Stimulated activated naive CD8-positive, alpha-beta T cell treated with anti-CD3 and anti-CD28 coated beads, Interleukin-15, Interleukin-2, amounts not matched to agents 100 U/mL and 50 U/mL, for 24 hours (primary cell): ENCODE data around the gene B2M.
"Not testable (repeated sequence)": the region's sequence is repeated elsewhere in the genome, so short reads cannot be mapped to it uniquely, and the experiment has no call there.

ENCODE experiments used
- ATAC-seq: fragments of 150-1000 bp; cut with Tn5 transposase; one replicate; pipeline ENCODE4 v1.10.0; 2021
- DNase-seq: peaks from one replicate; pipeline ENCODE4 v3.0.0; 2021

B2M gene

DNA sequence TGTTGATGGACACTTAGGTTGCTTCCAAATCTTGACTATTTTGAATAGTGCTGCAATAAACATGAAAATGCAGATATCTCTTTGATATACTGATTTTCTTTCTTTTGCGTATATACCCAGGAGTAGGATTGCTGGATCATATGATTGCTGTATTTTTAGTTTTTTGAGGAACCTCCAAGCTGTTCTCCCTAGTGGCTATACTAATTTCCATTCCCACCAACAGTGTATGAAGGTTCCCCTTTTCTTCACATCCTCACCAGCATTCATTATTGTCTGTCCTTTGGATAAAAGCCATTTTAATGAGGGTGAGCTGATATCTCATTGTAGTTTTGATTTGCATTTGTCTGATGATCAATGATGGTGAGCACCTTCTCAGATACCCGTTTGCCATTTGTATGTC is 12.7 kb upstream of the B2M start:
- no peak for DNase-seq
- ATAC-seq = no peak

DNA sequence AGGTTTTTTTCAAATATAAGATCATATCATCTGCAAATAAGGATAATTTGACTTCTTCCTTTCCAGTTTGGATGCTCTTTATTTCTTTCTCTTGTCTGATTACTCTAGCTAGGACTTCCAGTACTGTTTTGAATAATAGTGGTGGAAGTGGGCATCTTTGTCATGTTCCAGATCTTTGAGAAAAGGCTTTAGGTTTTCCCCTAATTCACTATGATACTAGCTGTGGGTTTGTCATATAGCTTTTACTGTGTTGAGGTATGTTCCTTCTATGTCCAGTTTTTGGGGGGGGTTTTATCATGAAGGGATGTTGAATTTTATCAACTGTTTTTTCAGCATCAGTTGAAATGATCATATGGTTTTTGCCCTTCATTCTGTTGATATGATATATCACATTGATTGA is 10.6 kb upstream of the B2M start:
- not testable (repeated sequence) for DNase-seq
- peak; percentile 73 for ATAC-seq

DNA sequence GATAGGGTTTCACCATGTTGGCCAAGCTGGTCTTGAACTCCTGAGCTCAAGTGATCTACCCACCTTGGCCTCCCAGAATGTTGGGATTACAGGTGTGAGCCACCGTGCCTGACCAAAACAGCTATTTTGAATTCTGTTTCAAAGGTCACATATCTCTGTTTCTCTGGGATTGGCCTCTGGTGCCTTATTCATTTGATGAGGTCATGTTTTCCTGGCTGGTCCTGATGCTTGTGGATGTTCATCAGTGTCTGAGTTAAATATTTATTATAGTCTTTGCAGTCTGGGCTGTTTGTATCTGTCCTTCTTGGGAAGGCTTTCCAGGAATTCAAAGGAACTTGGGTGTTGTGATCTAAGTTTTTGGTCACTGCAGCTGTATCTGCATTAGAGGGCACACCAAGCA is 5.3 kb upstream of the B2M start:
- DNase-seq (no peak), ATAC-seq (no peak)

DNA sequence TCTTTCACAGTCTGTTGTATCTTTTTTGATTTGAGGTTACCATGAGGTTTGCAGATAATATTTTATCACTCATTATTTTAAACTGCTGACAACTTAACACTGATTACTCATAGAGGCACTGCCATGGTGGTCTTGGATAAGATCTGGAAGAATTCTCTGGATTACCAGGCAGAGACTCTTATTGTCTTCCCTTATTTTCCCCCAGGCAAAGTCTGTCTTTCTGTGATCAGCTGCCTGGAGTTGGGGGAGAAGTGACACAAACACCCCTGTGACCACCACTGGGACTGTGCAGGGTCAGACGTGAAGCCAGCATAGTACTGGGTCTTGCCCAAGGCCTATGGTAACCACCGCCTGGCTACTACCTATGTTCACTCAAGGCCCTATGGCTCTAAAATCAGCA is 4.9 kb upstream of the B2M start:
- DNase-seq = no peak
- no peak for ATAC-seq

DNA sequence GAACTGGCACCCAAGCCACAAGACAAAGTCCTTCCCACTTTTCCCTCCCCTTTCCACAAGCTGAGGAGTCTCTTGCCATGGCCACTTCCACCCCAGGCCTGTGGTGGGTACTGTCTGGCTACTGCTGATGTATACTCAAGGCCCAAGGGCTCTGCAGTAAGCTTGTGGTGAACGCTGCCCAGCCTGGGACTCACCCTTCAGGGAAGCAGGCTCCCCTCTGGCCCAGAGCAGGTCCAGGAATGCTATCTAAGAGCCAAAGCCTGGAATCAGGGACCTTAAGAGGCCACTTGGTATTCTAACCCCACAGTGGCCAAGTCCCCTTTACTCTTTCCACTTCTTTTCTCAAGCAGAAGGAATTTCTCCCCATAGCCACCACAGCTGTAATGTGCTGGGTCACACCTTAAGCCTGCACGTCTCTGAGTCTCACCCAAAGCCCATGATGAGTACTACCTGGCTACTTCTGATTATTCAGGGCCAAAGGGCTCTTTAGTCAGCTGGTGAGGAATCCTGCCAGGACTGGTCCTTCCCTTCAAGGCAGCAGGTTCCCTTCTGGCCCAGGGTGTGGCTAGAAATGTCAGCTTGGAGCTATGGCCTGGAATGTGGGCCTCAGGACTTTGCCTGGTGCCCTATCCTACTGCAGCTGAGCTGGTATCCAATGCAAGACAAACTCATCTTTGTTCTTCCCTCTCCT is 4.2 kb upstream of the B2M start:
- no peak for ATAC-seq
- no peak for DNase-seq

DNA sequence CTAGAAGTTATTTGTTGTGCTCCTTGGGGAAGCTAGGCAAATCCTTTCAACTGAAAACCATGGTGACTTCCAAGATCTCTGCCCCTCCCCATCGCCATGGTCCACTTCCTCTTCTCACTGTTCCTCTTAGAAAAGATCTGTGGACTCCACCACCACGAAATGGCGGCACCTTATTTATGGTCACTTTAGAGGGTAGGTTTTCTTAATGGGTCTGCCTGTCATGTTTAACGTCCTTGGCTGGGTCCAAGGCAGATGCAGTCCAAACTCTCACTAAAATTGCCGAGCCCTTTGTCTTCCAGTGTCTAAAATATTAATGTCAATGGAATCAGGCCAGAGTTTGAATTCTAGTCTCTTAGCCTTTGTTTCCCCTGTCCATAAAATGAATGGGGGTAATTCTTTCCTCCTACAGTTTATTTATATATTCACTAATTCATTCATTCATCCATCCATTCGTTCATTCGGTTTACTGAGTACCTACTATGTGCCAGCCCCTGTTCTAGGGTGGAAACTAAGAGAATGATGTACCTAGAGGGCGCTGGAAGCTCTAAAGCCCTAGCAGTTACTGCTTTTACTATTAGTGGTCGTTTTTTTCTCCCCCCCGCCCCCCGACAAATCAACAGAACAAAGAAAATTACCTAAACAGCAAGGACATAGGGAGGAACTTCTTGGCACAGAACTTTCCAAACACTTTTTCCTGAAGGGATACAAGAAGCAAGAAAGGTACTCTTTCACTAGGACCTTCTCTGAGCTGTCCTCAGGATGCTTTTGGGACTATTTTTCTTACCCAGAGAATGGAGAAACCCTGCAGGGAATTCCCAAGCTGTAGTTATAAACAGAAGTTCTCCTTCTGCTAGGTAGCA is 851 bp upstream of the B2M start:
- DNase-seq = peak; percentile 57
- ATAC-seq = no peak

DNA sequence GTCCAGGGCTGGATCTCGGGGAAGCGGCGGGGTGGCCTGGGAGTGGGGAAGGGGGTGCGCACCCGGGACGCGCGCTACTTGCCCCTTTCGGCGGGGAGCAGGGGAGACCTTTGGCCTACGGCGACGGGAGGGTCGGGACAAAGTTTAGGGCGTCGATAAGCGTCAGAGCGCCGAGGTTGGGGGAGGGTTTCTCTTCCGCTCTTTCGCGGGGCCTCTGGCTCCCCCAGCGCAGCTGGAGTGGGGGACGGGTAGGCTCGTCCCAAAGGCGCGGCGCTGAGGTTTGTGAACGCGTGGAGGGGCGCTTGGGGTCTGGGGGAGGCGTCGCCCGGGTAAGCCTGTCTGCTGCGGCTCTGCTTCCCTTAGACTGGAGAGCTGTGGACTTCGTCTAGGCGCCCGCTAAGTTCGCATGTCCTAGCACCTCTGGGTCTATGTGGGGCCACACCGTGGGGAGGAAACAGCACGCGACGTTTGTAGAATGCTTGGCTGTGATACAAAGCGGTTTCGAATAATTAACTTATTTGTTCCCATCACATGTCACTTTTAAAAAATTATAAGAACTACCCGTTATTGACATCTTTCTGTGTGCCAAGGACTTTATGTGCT is 527 bp downstream of the B2M start:
- ATAC-seq = peak; percentile 38
- DNase-seq = peak; percentile 61

DNA sequence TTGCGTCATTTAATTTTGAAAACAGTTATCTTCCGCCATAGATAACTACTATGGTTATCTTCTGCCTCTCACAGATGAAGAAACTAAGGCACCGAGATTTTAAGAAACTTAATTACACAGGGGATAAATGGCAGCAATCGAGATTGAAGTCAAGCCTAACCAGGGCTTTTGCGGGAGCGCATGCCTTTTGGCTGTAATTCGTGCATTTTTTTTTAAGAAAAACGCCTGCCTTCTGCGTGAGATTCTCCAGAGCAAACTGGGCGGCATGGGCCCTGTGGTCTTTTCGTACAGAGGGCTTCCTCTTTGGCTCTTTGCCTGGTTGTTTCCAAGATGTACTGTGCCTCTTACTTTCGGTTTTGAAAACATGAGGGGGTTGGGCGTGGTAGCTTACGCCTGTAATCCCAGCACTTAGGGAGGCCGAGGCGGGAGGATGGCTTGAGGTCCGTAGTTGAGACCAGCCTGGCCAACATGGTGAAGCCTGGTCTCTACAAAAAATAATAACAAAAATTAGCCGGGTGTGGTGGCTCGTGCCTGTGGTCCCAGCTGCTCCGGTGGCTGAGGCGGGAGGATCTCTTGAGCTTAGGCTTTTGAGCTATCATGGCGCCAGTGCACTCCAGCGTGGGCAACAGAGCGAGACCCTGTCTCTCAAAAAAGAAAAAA is 1.2 kb downstream of the B2M start:
- ATAC-seq (peak; percentile 37), DNase-seq (peak; percentile 64)

DNA sequence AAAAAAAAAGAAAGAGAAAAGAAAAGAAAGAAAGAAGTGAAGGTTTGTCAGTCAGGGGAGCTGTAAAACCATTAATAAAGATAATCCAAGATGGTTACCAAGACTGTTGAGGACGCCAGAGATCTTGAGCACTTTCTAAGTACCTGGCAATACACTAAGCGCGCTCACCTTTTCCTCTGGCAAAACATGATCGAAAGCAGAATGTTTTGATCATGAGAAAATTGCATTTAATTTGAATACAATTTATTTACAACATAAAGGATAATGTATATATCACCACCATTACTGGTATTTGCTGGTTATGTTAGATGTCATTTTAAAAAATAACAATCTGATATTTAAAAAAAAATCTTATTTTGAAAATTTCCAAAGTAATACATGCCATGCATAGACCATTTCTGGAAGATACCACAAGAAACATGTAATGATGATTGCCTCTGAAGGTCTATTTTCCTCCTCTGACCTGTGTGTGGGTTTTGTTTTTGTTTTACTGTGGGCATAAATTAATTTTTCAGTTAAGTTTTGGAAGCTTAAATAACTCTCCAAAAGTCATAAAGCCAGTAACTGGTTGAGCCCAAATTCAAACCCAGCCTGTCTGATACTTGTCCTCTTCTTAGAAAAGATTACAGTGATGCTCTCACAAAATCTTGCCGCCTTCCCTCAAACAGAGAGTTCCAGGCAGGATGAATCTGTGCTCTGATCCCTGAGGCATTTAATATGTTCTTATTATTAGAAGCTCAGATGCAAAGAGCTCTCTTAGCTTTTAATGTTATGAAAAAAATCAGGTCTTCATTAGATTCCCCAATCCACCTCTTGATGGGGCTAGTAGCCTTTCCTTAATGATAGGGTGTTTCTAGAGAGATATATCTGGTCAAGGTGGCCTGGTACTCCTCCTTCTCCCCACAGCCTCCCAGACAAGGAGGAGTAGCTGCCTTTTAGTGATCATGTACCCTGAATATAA is 2.0 kb downstream of the B2M start:
- ATAC-seq (no peak), DNase-seq (no peak)

DNA sequence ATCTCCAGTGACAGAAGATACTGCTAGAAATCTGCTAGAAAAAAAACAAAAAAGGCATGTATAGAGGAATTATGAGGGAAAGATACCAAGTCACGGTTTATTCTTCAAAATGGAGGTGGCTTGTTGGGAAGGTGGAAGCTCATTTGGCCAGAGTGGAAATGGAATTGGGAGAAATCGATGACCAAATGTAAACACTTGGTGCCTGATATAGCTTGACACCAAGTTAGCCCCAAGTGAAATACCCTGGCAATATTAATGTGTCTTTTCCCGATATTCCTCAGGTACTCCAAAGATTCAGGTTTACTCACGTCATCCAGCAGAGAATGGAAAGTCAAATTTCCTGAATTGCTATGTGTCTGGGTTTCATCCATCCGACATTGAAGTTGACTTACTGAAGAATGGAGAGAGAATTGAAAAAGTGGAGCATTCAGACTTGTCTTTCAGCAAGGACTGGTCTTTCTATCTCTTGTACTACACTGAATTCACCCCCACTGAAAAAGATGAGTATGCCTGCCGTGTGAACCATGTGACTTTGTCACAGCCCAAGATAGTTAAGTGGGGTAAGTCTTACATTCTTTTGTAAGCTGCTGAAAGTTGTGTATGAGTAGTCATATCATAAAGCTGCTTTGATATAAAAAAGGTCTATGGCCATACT is 4.0 kb downstream of the B2M start:
- DNase-seq (no peak), ATAC-seq (no peak)

DNA sequence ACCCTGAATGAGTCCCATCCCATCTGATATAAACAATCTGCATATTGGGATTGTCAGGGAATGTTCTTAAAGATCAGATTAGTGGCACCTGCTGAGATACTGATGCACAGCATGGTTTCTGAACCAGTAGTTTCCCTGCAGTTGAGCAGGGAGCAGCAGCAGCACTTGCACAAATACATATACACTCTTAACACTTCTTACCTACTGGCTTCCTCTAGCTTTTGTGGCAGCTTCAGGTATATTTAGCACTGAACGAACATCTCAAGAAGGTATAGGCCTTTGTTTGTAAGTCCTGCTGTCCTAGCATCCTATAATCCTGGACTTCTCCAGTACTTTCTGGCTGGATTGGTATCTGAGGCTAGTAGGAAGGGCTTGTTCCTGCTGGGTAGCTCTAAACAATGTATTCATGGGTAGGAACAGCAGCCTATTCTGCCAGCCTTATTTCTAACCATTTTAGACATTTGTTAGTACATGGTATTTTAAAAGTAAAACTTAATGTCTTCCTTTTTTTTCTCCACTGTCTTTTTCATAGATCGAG is 4.5 kb downstream of the B2M start:
- DNase-seq (no peak), ATAC-seq (no peak)

DNA sequence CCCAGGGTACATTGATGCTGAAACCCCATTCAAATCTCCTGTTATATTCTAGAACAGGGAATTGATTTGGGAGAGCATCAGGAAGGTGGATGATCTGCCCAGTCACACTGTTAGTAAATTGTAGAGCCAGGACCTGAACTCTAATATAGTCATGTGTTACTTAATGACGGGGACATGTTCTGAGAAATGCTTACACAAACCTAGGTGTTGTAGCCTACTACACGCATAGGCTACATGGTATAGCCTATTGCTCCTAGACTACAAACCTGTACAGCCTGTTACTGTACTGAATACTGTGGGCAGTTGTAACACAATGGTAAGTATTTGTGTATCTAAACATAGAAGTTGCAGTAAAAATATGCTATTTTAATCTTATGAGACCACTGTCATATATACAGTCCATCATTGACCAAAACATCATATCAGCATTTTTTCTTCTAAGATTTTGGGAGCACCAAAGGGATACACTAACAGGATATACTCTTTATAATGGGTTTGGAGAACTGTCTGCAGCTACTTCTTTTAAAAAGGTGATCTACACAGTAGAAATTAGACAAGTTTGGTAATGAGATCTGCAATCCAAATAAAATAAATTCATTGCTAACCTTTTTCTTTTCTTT is 5.8 kb downstream of the B2M start:
- no peak for ATAC-seq
- DNase-seq = no peak

DNA sequence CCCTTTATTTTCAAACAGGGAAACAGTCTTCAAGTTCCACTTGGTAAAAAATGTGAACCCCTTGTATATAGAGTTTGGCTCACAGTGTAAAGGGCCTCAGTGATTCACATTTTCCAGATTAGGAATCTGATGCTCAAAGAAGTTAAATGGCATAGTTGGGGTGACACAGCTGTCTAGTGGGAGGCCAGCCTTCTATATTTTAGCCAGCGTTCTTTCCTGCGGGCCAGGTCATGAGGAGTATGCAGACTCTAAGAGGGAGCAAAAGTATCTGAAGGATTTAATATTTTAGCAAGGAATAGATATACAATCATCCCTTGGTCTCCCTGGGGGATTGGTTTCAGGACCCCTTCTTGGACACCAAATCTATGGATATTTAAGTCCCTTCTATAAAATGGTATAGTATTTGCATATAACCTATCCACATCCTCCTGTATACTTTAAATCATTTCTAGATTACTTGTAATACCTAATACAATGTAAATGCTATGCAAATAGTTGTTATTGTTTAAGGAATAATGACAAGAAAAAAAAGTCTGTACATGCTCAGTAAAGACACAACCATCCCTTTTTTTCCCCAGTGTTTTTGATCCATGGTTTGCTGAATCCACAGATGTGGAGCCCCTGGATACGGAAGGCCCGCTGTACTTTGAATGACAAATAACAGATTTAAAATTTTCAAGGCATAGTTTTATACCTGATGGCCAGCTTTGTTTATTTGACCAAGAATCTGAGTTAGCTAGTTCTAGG is 7.0 kb downstream of the B2M start:
- no peak for DNase-seq
- ATAC-seq = peak; percentile 29

DNA sequence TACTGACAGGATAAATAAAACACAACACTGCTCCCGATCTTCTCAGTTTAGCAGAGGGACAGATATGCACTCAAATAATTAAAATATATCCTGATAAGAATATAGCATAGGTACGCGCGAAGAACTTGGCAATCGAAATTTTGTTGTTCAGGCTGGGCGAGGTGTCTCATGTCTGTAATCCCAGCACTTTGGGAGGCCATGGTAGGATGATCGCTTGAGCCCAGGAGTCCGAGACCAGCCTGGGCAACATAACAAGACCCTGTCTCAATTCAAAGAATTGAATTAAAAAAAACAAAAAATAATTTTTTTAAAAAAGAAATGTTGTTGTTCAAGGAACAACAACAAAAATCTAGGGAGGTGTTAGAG is 7.6 kb downstream of the B2M start:
- DNase-seq (no peak), ATAC-seq (no peak)

DNA sequence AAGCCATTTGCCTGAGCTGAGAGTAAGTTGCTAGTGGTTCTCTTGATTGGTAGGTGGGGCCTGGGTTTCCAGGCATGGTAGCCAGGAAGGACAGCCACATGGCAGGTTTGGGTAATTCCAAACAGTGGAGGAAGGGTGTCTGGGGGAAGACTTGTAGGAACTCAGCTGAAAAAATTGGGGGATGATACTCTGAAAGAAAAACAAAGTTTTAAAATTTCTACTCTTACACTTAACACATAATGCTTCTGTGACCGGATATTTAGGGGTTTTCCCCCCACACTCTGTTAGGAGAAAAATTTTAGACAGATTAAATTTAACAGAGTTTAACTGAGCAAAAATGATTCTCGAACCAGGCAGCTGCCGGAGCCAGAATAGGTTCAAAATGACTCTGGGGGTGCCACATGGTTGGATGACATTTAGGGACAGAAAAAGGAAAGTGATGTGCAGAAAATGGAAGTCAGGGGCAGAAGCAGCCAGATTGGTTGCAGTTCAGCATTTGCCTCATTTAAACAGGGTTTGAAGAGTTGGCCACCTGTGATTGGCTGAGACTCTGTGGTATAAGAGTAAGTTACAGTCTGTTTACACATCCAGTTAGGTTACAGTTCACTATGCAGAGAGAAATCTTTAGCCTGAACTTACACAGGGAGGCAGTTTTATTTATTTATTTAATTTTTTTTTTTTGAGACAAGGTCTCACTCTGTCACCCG is 8.1 kb downstream of the B2M start:
- DNase-seq (peak; percentile 71), ATAC-seq (peak; percentile 71)

DNA sequence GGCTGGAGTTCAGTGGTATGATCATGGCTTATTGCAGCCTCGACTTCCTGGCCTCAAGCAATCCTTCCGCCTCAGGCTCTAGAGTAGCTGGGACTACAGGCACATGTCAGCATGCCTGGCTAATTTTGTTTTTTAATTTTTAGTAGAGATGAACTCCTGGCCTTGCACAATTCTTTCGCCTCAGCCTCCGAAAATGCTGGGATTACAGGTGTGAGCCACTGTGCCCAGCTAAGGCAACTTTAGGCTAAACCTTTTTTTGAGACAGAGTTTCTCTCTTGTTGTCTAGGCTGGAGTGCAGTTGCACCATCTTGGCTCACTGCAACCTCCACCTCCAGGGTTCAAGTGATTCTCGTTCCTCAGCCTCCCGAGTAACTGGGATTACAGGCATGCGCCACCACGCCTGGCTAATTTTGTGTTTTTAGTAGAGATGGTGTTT is 8.7 kb downstream of the B2M start:
- peak; percentile 49 for DNase-seq
- not testable (repeated sequence) for ATAC-seq

DNA sequence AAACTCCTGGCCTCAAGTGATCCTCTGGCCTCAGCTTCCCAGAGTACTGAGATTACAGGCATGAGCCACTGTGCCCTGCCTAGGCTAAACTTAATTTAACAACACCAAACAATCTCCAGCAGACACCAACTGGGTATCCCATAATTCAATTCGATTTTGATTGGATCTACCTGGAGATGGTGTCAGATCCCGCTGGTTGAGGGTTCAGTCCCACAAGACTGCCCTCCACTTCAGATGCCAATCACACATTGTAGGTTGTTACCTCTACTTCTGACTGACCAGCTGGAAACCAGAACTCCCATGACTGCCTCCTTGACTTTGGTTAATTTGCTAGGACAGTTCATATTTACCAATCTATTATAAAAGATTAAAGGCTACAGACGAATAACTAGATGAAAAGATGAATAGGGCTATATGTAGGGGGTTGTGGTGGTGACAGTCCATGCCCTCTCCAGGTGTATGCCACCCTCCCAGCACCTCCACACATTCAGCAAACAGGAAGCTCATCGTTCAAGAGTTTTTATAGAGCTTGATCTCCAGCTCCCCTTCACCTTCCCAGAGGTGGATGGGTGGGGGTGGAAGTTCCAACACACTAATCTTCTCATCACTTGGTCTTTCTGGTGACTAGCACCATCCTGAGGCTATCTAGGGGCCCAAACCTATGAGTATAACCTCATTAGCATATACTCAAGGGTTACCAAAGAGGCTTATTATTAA is 9.3 kb downstream of the B2M start:
- ATAC-seq (no peak), DNase-seq (no peak)

DNA sequence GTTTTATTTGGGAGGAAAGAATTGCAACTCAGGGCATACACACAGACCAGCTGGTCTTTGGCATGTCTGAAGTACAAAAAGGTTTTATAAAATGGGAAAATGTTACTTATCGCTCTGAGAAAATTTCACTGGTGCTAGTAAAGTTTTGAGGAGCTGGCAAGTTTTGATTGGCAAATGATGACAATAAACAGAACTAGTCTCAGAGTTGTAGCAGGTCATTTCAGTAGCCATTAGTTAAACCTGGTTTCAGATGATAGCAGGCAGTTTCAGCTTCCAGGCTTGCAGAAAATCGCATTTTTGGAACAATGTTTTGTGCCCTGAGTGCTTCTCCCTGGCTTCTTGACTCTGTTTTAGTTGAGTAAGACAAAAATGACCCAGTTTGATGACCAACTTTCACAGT is 10.7 kb downstream of the B2M start:
- DNase-seq (no peak), ATAC-seq (no peak)
